Activated T-helper 1 cell treated with Interleukin-2 at 50 U/mL for 16 hours (primary cell): ENCODE data around the gene NTN1.
"Not testable (repeated sequence)": the region's sequence is repeated elsewhere in the genome, so short reads cannot be mapped to it uniquely, and the experiment has no call there.

ENCODE experiments used
- DNase-seq: peaks from one replicate; pipeline ENCODE4 v3.0.0-alpha.2; 2020; ENCODE audit warnings: low read depth

NTN1 gene

DNA sequence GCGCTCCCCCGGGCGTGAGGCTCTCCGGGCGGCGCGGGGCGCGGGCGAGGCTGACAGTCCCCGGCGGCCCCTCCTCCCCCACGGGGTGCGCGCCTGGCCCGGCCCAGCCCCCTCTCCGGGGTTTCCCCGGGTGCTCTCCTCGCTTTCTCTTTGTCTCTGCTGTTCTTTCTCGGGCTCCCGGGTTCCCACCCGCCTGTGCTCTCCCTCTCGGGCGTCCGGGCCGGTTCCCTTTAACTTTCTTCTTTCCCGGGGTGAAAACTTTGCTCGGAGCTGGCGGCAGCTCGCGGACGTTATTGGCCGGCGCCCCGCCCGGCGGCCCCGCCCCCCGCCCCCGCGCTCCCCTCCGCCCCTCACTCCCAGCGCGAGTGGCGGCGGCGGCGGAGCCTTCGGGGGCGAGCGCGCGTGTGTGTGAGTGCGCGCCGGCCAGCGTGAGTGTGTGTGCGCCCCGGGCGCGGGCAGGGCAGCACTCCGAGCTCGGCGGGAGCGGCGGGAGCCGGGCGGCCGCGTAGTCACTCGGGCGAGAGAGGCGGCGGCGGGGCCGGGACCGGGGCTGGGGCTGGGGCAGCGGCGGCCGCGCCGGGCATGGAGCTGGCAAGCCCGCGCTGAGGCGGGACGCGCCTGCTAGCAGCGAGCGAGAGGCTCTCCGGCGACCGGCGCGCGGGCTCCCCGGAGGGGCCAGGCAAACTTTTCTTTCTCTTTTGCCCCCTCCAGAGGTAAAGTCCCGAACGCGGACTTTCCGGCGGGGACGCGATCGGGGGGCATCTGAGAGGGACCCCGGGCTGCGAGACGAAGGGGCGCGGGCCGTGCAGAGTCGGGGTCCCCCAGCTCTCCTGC, at the start of gene NTN1:
NTN1 (plus strand) TSS at position 353 of the 834 bp plus-strand sequence. CDS start 864 bp downstream, outside the sequence.
- no peak for DNase-seq

DNA sequence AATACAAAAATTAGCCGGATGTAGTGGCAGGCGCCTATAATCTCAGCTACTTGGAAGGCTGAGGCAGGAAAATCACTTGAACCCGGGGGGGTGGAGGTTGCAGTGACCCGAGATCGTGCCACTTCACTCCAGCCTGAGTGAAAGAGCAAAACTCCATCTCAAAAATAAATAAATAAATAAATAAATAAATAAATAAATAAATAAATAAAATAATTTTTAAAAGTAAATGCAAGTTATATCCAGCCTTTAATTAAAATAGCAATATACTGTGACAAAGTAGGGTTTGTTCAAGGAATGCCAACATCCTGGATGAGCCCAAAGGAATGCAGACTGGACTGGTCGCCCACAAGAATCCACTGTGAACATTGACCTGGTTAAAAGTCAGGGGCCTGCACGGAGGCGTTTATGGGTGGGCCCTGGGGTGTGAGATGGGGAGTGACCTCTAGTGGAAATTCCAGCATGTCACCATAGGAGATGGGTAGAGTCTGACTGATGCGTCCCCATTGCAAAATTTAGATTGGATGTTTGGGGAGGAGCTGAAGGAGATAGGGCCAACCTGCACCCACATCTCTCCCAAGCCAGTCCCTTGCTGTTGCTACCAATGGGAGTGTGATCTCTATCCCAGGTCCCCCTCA, 46.1 kb upstream of the NTN1 start:
- no peak for DNase-seq

DNA sequence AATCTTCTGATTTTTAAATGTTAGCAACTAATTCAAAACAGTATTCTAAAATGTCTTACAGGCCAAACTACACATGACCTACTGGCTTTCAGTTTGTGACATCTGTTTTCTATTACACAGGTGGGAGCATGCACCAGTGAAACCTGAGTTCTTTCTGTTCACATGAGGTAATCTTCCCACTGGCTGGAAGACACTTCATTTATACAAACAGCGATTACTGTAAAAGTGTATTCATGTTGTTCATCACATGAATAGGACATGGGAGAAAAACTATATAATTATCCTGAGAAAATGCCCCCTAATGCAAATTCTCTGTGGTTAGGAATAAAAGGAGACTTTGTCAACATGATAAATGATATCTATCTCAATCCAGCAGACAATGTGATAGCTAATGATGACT, 44.7 kb upstream of the NTN1 start:
- DNase-seq: no peak

DNA sequence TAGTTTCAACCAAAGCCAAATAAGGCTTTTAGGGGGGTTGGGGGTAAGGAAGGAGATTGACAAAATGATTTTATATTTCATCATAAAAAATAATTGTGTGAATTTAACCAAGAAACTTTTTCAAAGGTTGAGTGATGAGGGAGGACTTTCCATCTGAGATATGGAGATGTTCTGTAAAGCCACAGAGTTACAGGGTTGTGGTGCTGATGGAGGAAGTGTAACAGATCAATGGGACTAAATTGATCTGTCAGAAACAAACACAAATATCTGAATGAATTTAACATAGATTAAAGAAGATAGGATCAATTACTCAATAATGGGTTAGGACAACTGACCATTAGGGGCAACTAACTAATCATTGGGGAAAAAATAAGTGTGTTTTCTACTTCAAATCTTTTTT, 41.6 kb upstream of the NTN1 start:
- DNase-seq: no peak

DNA sequence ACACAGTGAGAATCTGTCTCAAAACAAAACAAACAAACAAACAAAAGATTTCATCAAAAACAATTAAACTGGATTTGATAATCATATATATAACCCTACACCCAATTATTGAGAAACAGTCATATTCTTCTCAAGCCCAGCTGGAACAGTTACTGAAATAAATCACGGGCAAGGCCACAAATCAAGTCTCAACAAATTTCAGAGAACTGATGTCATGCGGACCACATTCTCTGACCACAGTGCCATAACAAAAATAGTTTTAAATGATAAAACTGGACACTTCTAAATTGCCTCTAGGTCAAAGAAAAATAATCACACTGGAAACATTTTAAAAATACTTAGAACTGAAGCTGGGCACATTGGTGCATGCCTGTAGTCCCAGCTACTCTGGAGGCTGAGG, 39.9 kb upstream of the NTN1 start:
- no peak for DNase-seq

DNA sequence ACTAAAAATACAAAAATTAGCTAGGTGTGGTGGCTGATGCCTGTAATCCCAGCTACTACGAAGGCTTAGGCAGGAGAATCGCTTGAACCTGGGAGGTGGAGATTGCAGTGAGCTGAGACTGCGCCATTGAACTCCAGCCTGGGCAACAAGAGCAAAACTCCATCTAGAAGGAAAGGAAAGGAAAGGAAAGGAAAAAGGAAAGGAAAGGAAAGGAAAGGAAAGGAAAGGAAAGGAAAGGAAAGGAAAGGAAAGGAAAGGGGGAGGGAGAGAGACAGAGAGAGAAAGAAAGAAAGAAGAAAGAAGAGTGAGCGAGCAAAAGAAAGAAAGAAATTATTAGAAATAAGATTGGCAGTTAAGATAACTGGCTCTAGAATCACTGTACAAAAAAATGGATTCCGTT, 37.1 kb upstream of the NTN1 start:
- DNase-seq: not testable (repeated sequence)

DNA sequence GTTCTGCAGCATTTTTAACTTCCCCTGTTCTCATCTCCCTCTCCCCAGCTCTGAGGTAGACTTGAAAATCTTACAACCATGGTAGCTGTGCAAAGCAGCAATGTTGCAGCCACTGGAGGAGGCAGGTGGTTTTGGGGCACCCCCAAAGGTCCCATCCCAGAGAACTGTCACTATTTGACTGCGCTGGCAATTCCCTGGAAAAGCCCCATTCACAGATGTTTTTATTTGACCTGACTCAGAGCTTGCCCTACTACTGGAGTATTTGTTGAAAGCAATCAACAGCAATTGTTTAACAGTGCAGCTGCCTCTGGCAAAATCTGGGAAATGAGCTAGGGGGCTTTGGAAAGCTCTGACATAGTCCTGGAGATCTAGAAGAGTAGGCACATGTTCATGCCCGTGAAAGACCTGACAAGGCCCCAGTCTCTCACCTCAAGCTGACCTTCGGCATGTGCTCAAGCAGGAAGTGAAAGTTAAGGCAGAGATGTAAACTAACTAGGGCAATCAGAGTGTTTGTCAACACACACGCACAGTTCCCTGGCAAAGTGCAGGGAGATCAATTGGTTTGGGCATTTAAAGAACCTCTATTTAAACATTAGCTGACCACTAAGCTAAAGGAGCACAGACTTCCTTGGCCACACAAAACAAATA, 36.1 kb upstream of the NTN1 start:
- no peak for DNase-seq

DNA sequence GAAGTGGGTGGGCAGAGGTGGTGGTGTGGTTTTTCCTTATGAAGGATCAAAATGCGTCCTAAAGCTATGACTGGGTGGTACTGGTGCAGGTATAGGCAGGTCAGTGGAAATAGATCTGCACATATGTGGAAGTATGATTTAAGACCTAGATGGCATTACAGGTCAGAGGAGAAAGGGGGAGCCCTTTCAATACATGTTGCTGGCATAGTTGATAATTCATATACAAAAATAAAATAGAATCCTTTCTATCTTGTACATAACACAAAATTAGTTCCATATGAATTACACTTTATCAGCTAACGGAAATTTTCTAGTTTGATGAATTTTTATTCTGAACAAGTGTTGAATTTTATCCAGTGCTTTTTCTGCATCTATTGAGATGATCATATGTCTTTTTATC, 35.0 kb upstream of the NTN1 start:
- DNase-seq: no peak

DNA sequence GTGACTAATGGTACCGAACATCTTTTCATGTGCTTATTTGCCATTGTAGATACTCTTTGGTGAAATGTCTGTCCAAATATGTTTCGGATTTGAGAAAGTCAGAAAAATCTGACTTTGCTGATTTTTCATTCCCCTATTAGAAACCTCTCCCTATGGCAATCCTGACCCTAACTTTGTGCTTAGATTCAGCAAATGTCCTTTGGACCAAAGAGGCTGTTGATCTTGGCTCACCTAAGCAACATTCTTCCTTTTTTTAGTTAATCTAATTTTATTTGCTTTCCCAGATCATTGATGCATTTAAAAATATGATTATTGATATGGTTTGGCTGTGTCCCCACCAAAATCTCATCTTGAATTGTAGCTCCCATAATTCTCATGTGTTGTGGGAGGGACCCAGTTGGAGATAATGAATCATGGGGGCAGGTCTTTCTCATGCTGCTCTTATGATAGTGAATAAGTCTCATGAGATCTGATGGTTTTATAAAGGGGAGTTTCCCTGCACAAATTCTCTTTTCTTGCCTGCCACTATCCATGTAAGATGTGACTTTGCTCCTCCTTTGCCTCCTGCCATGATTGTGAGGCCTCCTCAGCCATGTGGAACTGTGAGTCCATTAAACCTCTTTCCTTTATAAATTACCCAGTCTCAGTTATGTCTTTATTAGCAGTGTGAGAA, 32.9 kb upstream of the NTN1 start:
- not testable (repeated sequence) for DNase-seq

DNA sequence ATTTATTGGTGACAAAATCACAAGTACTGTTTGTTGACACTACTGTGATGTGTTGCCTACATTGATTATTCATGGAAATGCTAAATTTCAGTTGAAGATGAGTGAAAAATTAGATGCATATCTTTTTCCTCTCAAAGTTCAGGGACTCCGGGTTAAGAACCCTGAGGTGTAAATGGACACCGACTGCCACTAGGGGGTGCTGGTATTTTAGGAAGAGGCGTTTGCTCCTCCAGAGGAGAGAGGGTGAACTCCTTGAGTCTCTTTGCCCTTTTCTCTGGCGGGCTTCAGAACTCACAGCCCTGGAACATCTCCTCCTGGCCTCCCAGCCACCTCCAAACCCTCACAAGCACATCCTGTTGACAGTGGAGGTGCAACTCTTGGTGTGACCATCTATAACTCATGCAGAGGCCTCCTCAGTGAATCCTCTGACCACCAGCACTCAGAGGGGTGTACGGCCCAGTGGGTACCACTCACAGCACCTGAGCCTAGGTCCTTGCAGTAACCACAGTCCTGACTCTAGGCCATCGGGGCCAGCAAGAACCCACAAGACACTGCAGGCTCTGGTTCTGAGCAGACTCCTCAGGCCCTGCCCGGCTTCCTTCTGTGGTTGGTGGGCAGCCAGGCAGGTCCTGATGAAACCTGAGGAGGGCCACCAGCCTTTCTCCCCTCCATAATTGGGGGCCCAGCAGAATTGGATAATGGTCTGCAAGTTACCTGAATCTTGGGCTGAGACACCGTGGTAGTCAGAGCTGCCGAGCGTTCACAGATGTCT, 29.6 kb upstream of the NTN1 start:
- peak; percentile 22 for DNase-seq

DNA sequence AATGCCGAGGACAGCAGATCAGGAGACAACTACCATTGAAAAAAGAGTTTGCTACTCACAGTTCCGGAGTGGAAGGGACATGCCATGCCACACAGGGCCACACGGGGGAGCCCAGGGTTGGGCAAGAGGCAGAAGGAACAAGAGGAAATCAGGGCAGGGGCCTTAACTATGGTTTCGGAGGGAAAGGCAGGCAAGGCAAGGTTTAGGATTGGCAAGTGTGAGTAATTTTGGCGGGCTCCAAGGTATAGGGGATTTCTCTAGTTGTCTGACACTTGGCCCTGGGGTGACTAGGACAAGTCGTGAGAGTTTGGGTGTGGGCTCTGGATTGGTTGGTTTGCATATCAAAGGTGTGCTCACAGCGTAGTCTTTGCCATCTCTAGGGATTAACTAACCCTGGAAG, 27.0 kb upstream of the NTN1 start:
- DNase-seq: peak; percentile 29

DNA sequence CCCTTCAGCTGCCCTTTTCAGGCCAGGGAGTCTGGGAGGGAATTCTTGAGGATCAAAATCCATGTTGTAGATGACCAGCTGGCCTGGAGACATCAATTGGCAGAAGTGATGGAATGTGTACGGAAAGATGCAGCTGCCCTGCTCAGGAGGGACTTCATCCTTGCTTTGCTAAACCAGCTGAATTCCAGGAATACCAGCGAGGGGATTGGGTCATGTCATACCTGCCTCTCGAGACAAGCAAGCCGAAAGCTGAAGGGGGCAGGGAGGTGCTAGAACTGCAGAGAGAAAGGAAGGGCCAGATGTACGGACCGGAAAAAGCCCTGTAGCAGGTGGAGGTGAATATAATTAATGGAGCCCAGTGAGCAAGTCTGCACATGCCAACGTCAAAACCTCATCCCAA, 25.6 kb upstream of the NTN1 start:
- DNase-seq: no peak

DNA sequence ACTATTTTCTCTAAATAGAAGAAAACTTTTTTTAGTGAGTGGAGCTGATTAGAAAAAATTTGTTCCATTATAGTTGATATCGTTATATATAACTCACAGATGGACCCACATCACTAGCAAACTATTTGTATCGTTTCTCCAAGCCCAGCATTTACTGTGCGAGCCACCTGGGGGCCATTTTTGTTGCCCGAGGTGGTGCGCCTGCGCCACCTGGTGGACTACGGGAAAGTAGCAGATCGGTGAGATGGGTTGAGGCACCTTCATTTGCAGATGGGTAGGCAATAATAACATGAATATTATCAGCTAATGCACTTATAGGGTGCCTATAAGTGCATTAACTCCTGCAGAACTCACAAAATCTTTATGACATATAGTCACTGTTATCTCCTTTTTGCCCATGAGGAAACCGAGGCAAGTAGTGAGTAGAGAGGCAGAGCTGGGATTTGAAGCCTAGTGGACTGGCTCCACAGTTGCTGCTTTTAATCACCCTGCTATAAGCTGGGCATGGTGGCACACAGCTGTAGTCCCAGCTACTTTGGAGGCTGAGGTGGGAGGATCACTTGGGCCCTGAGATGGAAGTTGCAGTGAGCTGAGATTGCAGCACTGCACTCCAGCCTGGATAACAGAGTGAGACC, 23.2 kb upstream of the NTN1 start:
- DNase-seq: peak; percentile 66

DNA sequence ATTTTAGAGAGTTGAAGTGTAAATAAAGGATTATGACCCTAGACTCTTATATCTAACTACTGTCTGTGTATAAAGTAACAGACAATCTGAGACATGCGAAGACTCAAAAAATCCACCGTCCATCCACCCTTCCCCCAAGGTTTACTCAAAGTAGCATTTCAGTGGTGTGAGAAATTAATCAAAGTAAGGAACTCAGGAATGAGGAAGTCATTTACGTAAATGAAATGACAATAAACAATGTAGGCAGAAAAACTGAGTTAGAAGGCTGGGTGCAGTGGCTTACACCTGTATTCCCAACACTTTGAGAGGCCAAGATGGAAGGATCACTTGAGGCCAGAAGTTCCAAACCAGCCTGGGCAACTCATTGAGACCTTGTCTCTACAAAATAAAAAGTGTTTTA, 19.8 kb upstream of the NTN1 start:
- no peak for DNase-seq

DNA sequence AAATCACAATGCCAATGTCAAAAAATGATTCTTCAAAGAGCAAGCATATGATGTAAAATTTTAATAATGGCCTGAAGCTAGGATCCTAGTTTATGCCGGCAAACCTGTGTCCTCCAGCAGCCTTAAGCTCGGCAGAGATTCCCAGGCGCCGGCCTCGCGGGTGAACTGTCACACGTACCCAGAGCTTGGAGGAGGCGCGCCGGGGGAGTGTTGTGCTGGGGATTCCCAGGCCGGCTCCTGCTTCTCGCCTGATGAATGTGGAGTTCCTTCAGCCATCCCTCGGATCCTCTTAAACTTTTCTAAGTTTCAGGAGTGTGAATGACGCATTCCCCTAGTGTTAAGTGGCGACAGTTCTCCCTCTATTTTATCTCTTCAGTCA, 19.1 kb upstream of the NTN1 start:
- DNase-seq: no peak

DNA sequence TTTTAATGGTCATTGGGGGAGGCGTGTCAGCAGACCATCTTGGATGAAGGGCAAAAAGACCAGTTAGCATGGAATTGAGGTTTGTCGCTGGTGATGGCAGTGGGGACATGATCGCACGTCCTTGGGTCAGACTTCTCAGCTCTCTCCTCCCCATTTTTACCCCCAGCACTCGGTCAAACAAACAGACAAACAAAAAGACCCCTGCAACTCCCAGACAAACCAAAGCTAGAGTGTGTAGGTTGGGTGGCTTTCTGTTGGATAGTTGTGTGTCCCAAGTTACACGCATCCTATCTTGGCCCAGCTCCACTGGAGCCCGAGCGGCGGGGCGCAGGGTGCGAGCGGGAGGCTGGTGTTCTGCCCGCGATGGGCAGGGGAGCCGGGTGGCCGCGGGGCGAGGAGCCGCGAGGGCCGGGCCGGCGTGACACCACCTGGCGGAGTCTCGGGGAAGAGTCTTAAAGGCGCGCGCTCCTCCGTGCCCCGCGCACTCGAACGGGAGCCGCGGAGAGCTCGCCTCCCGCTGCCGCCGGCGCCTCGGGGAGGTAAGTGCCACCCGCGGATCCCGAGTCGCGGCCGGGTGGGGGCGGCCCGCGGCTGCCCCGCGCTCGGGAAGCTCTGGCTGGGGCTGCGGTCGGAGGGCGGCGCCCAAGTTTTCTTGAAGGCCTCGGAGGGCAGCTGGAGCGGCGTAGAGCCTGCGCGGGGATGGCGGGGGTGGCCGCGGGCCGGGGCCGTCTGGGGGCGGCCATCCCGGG, 18.5 kb upstream of the NTN1 start:
- no peak for DNase-seq

DNA sequence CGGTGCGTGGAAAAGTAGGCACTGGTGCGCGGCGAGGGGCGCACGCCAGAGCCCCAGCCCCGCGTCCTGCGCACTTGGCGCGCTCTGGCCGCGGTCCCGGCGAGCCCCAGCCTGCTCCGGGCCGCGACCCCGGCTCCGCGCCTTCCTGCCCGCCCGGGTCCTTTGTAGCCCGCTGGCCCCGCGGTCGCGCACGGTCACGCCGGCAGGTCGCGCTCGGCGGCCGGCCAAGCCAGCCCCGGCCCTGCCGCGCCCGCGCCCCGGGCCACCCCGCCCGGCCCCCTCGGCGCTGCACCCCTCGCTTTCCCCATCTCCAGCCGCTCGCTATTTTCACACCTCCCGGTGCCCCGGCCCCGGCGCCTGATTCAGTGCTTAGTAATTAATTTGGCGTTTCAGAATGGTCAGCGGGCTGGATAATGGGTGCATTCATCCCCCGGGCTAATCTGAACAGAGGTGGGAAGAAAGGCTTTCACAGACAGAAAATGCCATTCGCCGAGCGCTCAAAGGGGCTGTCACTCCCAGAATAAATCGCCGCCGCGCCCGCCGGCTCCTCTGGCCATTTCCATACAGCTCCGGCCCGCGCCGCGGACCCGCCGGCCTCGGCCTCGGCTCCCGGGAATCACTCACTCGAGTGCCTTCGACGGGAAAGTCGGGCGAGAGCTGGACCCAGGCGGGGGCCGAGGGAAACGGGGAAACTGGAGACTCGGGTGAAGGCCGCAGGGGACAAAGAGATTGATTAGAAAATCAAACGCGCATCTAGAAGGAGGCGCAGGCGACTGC, 17.8 kb upstream of the NTN1 start:
- DNase-seq: no peak

DNA sequence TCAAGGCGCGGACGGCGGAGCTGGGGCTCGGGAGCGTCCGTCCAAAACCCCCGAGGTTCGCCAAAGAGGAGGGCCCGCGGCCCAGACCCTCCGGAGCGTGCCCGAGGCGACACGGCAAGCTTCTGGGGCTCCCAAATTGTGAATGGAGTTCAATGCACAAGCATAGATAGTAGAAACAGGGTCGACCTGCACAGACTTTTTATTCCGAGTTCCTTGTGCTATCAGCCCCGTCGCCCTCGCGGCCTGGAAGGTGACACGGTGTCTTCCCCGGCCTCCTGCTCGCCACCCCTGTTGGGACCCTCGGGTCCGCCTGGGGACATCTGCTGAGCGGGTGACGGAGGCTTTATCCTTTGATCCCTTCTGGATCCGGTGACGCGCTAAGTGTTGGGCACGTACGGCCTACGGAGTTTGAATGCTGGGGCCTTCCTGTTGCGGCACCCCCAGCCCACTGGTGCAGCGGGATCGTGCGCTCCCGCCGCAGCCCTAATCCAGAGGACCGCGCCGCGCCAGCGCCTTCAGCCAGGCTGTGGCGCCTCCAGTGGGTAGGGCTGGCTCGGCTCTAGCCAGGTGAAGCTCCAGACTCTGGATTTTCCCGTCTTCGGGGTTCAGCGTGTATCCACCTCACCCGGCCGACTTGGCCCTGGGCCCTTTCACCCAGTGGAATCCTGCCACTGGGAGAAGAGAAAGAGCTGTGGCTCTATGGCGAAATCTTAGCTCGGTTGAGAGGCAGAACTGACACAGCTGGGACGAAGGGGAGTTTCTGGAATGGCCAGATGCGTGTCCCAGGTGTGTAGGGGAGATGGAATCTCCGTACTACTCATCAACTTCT, 17.0 kb upstream of the NTN1 start:
- DNase-seq: no peak

DNA sequence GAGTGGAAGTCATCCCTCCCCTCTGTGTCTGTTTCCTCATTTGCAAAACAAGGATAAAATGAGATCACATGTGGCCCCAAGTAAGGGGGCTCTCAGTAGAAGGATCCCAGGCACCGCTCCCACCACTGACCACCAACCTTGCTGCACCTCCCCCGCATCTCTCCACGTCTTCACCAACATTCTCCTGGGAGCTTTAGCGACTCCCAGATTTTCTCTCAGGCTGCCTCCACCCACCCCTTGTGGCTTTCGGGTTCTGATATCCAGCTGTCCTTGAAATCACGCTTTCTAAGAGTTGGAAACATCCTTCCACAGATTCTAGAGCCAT, 16.4 kb upstream of the NTN1 start:
- no peak for DNase-seq
